RWPE1 (cell line): ENCODE results near the gene PGM2.
A peak's percentile ranks its signal among the peaks of the same experiment; 100 is the strongest.

Experiments
- CTCF ChIA-PET: fragments of 350-600 bp; sonication (Branson Sonifier 250); formaldehyde crosslinking; extraction: SDS; loops from one replicate; lab custom pipeline; 2021; lab: Yijun Ruan, JAX
- POLR2A ChIA-PET: fragments of 400-600 bp; formaldehyde crosslinking; extraction: SDS; loops from one replicate; lab custom pipeline; 2020; ENCODE audit warnings: antibody characterized with exemption; ENCODE audit not compliant: low non-redundant PET; lab: Yijun Ruan, JAX
- DNase-seq: peaks from one replicate; pipeline ENCODE4 v3.0.0; 2012; ENCODE audit warnings: low spot score
- H3K27ac ChIP-seq: fragments of 450-650 bp; 2 replicates; pipeline ENCODE4 v1.5.1; 2017
- CTCF ChIP-seq: fragments of 450-650 bp; conservative IDR thresholded peaks from 2 replicates; pipeline ENCODE4 v1.5.1; 2017; ENCODE audit warnings: low read depth, mild to moderate bottlenecking

PGM2 gene

GRCh38 chr4:37885496-37885895, 59.0 kb downstream of the PGM2 start:
- ChIA-PET CTCF (no interaction called here), POLR2A (no interaction called here)
- TF ChIP-seq CTCF = no peak
- no peak for DNase-seq
- H3K27ac ChIP-seq = no peak overlapping the region

GRCh38 chr4:37889849-37890800, 63.6 kb downstream of the PGM2 start:
- ChIA-PET POLR2A (no interaction called here), CTCF (no interaction called here)
- TF ChIP-seq CTCF = peak; percentile 31; the same call in 1 of the 2 replicates
- H3K27ac ChIP-seq = no peak overlapping the region
- DNase-seq = no peak

GRCh38 chr4:37890801-37891259, 64.3 kb downstream of the PGM2 start, which contains the start of gene TBC1D1:
TSS of gene TBC1D1 (plus strand) at chr4:37891084. CDS start at chr4:37902096, 11,012 bp downstream.
- TF ChIP-seq CTCF = no peak
- no peak for DNase-seq
- H3K27ac ChIP-seq = no peak within 1 kb of the TSS
- ChIA-PET POLR2A (no interaction called here), CTCF (interaction anchor here (0.5 to 1.4 kb wide), 2 partner anchors 11 to 65 kb away, joined by 3 to 4 read pairs; no protein-coding TSS in a partner anchor)

- ChIA-PET CTCF (interaction anchor here (0.5 to 1.4 kb wide), 3 partner anchors 10 to 66 kb away, joined by 3 to 4 read pairs (median 3); no protein-coding TSS in a partner anchor), POLR2A (interaction anchor here (0.8 kb wide), 1 partner anchor 65 kb away, joined by 5 read pairs; the partner anchor contains the start of gene PGM2)
- peak; percentile 31 for DNase-seq
Observed at GRCh38 chr4:37891260-37892159, 65.0 kb downstream of the PGM2 start.

GRCh38 chr4:37892641-37893040, 66.2 kb downstream of the PGM2 start:
- no peak for TF ChIP-seq CTCF
- DNase-seq = no peak
- ChIA-PET POLR2A (no interaction called here), CTCF (interaction anchor here (1.0 kb wide), 1 partner anchor 37 kb away, joined by 3 read pairs; no protein-coding TSS in a partner anchor)
- no peak overlapping the region for H3K27ac ChIP-seq

More at GRCh38 chr4:37891260-37892159, 65.0 kb downstream of the PGM2 start:
- TF ChIP-seq CTCF = no peak
- H3K27ac ChIP-seq = no peak overlapping the region
